Measurements from ENCODE around the gene RSPH1.

DNA sequence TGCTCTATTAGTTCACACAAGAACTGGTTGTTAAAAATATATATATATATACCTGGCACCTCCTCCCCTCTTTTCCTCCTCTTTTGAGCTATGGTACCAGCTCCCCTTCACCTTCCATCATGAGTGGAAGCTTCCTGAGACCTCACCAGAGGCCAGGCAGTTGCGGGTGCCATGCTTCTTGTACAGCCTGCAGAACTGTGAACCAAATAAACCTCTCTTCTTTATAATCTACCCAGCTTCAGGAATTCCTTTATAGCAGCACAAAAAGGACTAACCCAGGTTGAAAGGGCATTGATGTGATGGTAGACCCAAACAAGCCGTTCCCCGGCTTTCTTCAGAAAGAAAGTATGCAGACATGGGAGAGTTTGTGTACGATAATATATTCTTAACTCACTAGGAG is 14.9 kb downstream of the RSPH1 start:
- TF ChIP-seq CTCF (conservative IDR thresholded peaks at IDR 0.05; ENCODE audit: low read depth, low read length) (no peak), EZH2phosphoT487 (IDR thresholded peaks at IDR 0.05; ENCODE audit: borderline replicate concordance, low read length) (no peak), EZH2 (IDR thresholded peaks at IDR 0.05; ENCODE audit: low read length, unreplicated experiment) (no peak)
